ENCODE data around the gene MXRA7.

GRCh38 chr17:76723812-76724211 is 13.0 kb upstream of the MXRA7 start:
- TF ChIP-seq, protein P1, sequence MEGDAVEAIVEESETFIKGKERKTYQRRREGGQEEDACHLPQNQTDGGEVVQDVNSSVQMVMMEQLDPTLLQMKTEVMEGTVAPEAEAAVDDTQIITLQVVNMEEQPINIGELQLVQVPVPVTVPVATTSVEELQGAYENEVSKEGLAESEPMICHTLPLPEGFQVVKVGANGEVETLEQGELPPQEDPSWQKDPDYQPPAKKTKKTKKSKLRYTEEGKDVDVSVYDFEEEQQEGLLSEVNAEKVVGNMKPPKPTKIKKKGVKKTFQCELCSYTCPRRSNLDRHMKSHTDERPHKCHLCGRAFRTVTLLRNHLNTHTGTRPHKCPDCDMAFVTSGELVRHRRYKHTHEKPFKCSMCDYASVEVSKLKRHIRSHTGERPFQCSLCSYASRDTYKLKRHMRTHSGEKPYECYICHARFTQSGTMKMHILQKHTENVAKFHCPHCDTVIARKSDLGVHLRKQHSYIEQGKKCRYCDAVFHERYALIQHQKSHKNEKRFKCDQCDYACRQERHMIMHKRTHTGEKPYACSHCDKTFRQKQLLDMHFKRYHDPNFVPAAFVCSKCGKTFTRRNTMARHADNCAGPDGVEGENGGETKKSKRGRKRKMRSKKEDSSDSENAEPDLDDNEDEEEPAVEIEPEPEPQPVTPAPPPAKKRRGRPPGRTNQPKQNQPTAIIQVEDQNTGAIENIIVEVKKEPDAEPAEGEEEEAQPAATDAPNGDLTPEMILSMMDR (IDR thresholded peaks at IDR 0.05; ENCODE audit: low read depth, low read length), result no peak
- TF ChIP-seq EZH2phosphoT487 (IDR thresholded peaks at IDR 0.05; ENCODE audit: low read depth), result no peak

Data from OCI-LY3 (cell line).